ENCODE data around the gene CERS4. TPM values are rescaled to one million over a fixed set of nuclear protein-coding genes. Genes with fewer than 3 reads are reported as not detected.

CERS4 gene
- total and polyA plus RNA-seq, 4 donors, result 30.7 to 67.8 (median 54.4) TPM

- peaks cover 0 to 13% (median 4%) of the 10 kb centered on the region in 4 donors for H3K36me3 ChIP-seq (ENCODE audit: control insufficient read depth in 4 of 4, insufficient read depth in 4 of 4, low read length in 4 of 4)
- H3K4me1 ChIP-seq (ENCODE audit: control insufficient read depth in 5 of 5, insufficient read depth in 5 of 5, low read length in 5 of 5), result peaks cover 3 to 13% (median 10%) of the 10 kb centered on the region in 5 donors
- peaks cover 0 to 10% (median 3%) of the 10 kb centered on the region in 4 donors for H3K9me3 ChIP-seq (ENCODE audit: control insufficient read depth in 4 of 4, insufficient read depth in 3 of 4, low read length in 3 of 4)
- no peak overlapping the region for H3K4me3 ChIP-seq
- DNase-seq, result no peak
- no peak for ATAC-seq (ENCODE audit: insufficient read depth, low FRiP score)
- TF ChIP-seq CTCF (IDR thresholded peaks at IDR 0.05; ENCODE audit: control extremely low read depth, extremely low read depth), result no peak
- H3K27me3 ChIP-seq (ENCODE audit: control insufficient read depth in 3 of 3, insufficient read depth in 3 of 3, low read length in 2 of 3), result no peaks in the 10 kb centered on the region
- 67 to 78% methylated on average over 4 of the region's 4 CpGs for WGBS, 2 donors
- H3K27ac ChIP-seq (ENCODE audit: low read depth in 1 of 2, low read length in 1 of 2), result no peak overlapping the region
- no peak overlapping the region for H3K9ac ChIP-seq (ENCODE audit: insufficient read depth in 1 of 2, low read length in 2 of 2)
These were observed 33.1 kb downstream of the CERS4 start for GRCh38 chr19:8242211-8242821.

- no peak overlapping the region for H3K4me3 ChIP-seq
- no peak overlapping the region for H3K27ac ChIP-seq (ENCODE audit: low read depth in 1 of 2, low read length in 1 of 2)
- peaks cover 0 to 10% (median 3%) of the 10 kb centered on the region in 4 donors for H3K9me3 ChIP-seq (ENCODE audit: control insufficient read depth in 4 of 4, insufficient read depth in 3 of 4, low read length in 3 of 4)
- H3K27me3 ChIP-seq (ENCODE audit: control insufficient read depth in 3 of 3, insufficient read depth in 3 of 3, low read length in 2 of 3), result no peaks in the 10 kb centered on the region
- H3K4me1 ChIP-seq (ENCODE audit: control insufficient read depth in 5 of 5, insufficient read depth in 5 of 5, low read length in 5 of 5), result peaks cover 3 to 13% (median 9%) of the 10 kb centered on the region in 5 donors
- DNase-seq, result no peak
- H3K9ac ChIP-seq (ENCODE audit: insufficient read depth in 1 of 2, low read length in 2 of 2), result no peak overlapping the region
- ATAC-seq (ENCODE audit: insufficient read depth, low FRiP score), result no peak
- 97% methylated on average over 3 of the region's 3 CpGs for WGBS, 2 donors
- peaks cover 0 to 17% (median 4%) of the 10 kb centered on the region in 4 donors for H3K36me3 ChIP-seq (ENCODE audit: control insufficient read depth in 4 of 4, insufficient read depth in 4 of 4, low read length in 4 of 4)
- no peak for TF ChIP-seq CTCF (IDR thresholded peaks at IDR 0.05; ENCODE audit: control extremely low read depth, extremely low read depth)
These were observed 34.0 kb downstream of the CERS4 start for GRCh38 chr19:8243146-8243545.

GRCh38 chr19:8244442-8244841, 35.3 kb downstream of the CERS4 start:
- Histone ChIP-seq H3K9me3 (ENCODE audit: control insufficient read depth in 4 of 4, insufficient read depth in 3 of 4, low read length in 3 of 4) (peaks cover 0 to 10% (median 3%) of the 10 kb centered on the region in 4 donors), H3K27me3 (ENCODE audit: control insufficient read depth in 3 of 3, insufficient read depth in 3 of 3, low read length in 2 of 3) (no peaks in the 10 kb centered on the region), H3K4me3 (no peak overlapping the region), H3K27ac (ENCODE audit: low read depth in 1 of 2, low read length in 1 of 2) (no peak overlapping the region), H3K4me1 (ENCODE audit: control insufficient read depth in 5 of 5, insufficient read depth in 5 of 5, low read length in 5 of 5) (peaks cover 3 to 13% (median 8%) of the 10 kb centered on the region in 5 donors), H3K36me3 (ENCODE audit: control insufficient read depth in 4 of 4, insufficient read depth in 4 of 4, low read length in 4 of 4) (peaks cover 0 to 19% (median 4%) of the 10 kb centered on the region in 4 donors), H3K9ac (ENCODE audit: insufficient read depth in 1 of 2, low read length in 2 of 2) (no peak overlapping the region)
- DNase-seq (no peak), ATAC-seq (ENCODE audit: insufficient read depth, low FRiP score) (no peak)
- WGBS, 2 donors, result 82 to 94% methylated on average over 3 of the region's 3 CpGs
- TF ChIP-seq CTCF (IDR thresholded peaks at IDR 0.05; ENCODE audit: control extremely low read depth, extremely low read depth), result no peak

Data from lung (tissue), 12 donors.